GM12878 (cell line): ENCODE data around the gene FITM1. TPM values are rescaled to one million over a fixed set of nuclear protein-coding genes. Genes with fewer than 3 reads are reported as not detected.

Experiments used
- ATF7 ChIP-seq: fragments of 450-650 bp; IDR thresholded peaks from 2 replicates; pipeline ENCODE4 v1.6.1; 2016; ENCODE audit warnings: low read depth, mild to moderate bottlenecking
- CEBPB ChIP-seq, 2 experiments: fragments of 150-350 bp in 1 of 2; IDR thresholded peaks; 2 replicates each; pipeline ENCODE4 v1.6.1; 2012 to 2014; ENCODE audit warnings: low read depth in 2 of 2, low read length in 2 of 2, borderline replicate concordance in 1 of 2, inconsistent platforms in 1 of 2
- CREB1 ChIP-seq: IDR thresholded peaks from 2 replicates; pipeline ENCODE4 v1.6.1; 2012; ENCODE audit warnings: low read depth, mild to moderate bottlenecking, inconsistent platforms
- JUNB ChIP-seq: IDR thresholded peaks from 2 replicates; pipeline ENCODE4 v1.6.1; 2016; ENCODE audit warnings: antibody characterized with exemption, mild to moderate bottlenecking
- NFYB ChIP-seq: IDR thresholded peaks from 2 replicates; pipeline ENCODE4 v1.6.1; 2011; ENCODE audit warnings: low read depth, mild to moderate bottlenecking, low read length, improper control_type of control experiment, moderate library complexity; ENCODE audit not compliant: insufficient read depth
- NR2F1 ChIP-seq: fragments of 450-650 bp; conservative IDR thresholded peaks from 2 replicates; pipeline ENCODE4 v1.6.1; 2017; ENCODE audit warnings: mild to moderate bottlenecking
- PAX5 ChIP-seq: IDR thresholded peaks from 2 replicates; pipeline ENCODE4 v1.6.1; 2011; ENCODE audit warnings: low read depth, low read length, borderline replicate concordance
- POLR2A ChIP-seq: IDR thresholded peaks from 2 replicates; pipeline ENCODE4 v1.6.1; 2011; ENCODE audit warnings: low read depth, mild to moderate bottlenecking, low read length
- RUNX3 ChIP-seq: IDR thresholded peaks from 2 replicates; pipeline ENCODE4 v1.6.1; 2012; ENCODE audit warnings: low read length, inconsistent platforms
- STAT1 ChIP-seq: fragments of 450-650 bp; conservative IDR thresholded peaks from 2 replicates; pipeline ENCODE4 v1.6.1; 2014; ENCODE audit warnings: antibody characterized with exemption, mild to moderate bottlenecking
- TARDBP ChIP-seq: IDR thresholded peaks from 2 replicates; pipeline ENCODE4 v1.6.1; 2016; ENCODE audit warnings: borderline replicate concordance
- YY1 ChIP-seq: IDR thresholded peaks from 2 replicates; pipeline ENCODE4 v1.6.1; 2011; ENCODE audit warnings: low read depth, mild to moderate bottlenecking, low read length
- polyA plus RNA-seq, 11 experiments: library from polyadenylated mRNA; depleted of rRNA in 4 of 11; unstranded in 6 of 11; stranded (reverse) in 5 of 11; fragments of >200 nt; fragmentation: Nextera tagmentation in 4 of 11; fragmentation: Illumina TruSeq in 1 of 11; extraction: Ambion mirVana in 4 of 11; extraction: Trizol in 1 of 11; gene quantifications; 1 replicate in 1 of 11; 2 replicates in 10 of 11; pipeline versions ENCODE4 v1.2.1 to v1.2.3, GENCODE V29; 2011 to 2016; ENCODE audit warnings: inconsistent platforms in 2 of 11, missing spikeins in 2 of 11, low read depth in 1 of 11
- total RNA-seq, 4 experiments: library from RNA; depleted of rRNA in 3 of 4; stranded (reverse); fragments of >200 nt in 3 of 4; fragmentation: Illumina TruSeq in 1 of 4; extraction: Trizol in 1 of 4; gene quantifications; 2 replicates each; pipeline versions ENCODE4 v1.2.1 to v1.2.3, GENCODE V29; 2013 to 2021
- TF ChIP-seq, protein P1 (sequence below): IDR thresholded peaks from 2 replicates; pipeline ENCODE4 v1.6.1; 2012; ENCODE audit warnings: improper control_type of control experiment, low read depth, low read length; ENCODE audit not compliant: insufficient replicate concordance
- TF ChIP-seq, protein P2 (sequence below): fragments of 450-650 bp; IDR thresholded peaks from 2 replicates; pipeline ENCODE4 v1.6.1; 2017; ENCODE audit warnings: low read depth, mild to moderate bottlenecking, moderate library complexity
- TF ChIP-seq, protein P3 (sequence below): fragments of 450-650 bp; IDR thresholded peaks from 2 replicates; pipeline ENCODE4 v1.6.1; 2017; ENCODE audit warnings: borderline replicate concordance

FITM1 gene
- total and polyA plus RNA-seq, 10 of the 15 experiments (the other 5 are each of a cell fraction or from before 2014, with no cell fraction given) = 0.11 to 1.9 (median 0.45) TPM; not detected in 2

DNA sequence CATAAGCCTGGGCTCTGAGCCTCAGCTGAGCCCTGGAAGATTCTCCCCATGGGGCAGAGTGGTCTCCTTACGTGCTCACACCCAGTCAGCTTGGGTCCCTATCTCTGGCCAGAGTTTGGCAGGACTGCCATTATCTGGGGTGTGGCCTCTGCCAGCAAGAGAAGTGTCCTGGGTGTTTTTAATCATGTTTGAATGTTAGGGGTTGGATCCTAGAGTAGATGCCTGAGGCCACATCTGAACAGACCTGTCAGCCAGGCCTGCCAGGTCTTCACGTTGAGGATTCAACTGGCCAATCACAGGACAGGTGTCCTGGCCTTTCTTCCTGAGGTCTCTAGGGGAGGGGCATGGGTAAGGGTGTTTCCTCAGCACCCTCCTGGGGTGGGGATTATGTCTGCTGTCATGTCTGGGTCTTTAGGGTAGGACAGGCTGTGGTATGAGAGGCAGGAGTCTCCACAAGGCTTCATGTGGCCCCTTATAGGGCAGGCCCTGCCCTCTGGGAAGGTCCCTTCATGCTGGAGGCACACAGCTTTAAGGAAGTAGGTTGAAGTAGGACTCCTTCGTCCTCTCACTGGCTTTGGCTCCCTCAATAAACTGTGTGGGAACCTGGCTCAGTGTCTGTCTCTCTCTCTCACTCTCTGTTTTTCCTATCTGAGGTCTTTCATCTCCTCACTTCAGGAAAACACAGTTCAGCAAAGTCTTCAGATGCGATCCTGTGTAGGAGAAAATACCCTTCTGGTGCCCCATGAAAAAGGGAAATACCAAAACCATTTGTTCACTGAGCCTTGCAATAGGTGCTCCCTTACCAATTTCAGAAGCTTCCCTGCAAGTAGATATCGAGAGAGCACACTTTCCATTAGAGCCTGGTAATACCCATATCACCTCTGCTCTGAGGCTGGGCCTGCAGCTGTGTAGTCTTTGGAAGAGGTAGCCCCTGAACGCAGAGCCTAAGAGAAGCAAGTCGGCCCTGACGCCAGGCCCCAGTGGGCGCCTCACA, 6.7 kb upstream of the FITM1 start (continued):
- TF ChIP-seq, protein P1, sequence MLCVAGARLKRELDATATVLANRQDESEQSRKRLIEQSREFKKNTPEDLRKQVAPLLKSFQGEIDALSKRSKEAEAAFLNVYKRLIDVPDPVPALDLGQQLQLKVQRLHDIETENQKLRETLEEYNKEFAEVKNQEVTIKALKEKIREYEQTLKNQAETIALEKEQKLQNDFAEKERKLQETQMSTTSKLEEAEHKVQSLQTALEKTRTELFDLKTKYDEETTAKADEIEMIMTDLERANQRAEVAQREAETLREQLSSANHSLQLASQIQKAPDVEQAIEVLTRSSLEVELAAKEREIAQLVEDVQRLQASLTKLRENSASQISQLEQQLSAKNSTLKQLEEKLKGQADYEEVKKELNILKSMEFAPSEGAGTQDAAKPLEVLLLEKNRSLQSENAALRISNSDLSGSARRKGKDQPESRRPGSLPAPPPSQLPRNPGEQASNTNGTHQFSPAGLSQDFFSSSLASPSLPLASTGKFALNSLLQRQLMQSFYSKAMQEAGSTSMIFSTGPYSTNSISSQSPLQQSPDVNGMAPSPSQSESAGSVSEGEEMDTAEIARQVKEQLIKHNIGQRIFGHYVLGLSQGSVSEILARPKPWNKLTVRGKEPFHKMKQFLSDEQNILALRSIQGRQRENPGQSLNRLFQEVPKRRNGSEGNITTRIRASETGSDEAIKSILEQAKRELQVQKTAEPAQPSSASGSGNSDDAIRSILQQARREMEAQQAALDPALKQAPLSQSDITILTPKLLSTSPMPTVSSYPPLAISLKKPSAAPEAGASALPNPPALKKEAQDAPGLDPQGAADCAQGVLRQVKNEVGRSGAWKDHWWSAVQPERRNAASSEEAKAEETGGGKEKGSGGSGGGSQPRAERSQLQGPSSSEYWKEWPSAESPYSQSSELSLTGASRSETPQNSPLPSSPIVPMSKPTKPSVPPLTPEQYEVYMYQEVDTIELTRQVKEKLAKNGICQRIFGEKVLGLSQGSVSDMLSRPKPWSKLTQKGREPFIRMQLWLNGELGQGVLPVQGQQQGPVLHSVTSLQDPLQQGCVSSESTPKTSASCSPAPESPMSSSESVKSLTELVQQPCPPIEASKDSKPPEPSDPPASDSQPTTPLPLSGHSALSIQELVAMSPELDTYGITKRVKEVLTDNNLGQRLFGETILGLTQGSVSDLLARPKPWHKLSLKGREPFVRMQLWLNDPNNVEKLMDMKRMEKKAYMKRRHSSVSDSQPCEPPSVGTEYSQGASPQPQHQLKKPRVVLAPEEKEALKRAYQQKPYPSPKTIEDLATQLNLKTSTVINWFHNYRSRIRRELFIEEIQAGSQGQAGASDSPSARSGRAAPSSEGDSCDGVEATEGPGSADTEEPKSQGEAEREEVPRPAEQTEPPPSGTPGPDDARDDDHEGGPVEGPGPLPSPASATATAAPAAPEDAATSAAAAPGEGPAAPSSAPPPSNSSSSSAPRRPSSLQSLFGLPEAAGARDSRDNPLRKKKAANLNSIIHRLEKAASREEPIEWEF = no peak
- TF ChIP-seq, protein P2, sequence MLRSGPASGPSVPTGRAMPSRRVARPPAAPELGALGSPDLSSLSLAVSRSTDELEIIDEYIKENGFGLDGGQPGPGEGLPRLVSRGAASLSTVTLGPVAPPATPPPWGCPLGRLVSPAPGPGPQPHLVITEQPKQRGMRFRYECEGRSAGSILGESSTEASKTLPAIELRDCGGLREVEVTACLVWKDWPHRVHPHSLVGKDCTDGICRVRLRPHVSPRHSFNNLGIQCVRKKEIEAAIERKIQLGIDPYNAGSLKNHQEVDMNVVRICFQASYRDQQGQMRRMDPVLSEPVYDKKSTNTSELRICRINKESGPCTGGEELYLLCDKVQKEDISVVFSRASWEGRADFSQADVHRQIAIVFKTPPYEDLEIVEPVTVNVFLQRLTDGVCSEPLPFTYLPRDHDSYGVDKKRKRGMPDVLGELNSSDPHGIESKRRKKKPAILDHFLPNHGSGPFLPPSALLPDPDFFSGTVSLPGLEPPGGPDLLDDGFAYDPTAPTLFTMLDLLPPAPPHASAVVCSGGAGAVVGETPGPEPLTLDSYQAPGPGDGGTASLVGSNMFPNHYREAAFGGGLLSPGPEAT = peak; percentile 58; the same call in 1 of the 2 replicates
- TF ChIP-seq ATF7 = no peak
- no peak for TF ChIP-seq PAX5
- 0 out of 2 replicates have a peak, but pooled peaks have one; percentile 22 for TF ChIP-seq NFYB
- TF ChIP-seq NR2F1 = 0 out of 2 replicates have a peak, but pooled peaks have one; percentile 10
- no peak for TF ChIP-seq CEBPB (IDR thresholded peaks at IDR 0.05; ENCODE audit: borderline replicate concordance in 1 of 2, low read depth in 2 of 2, low read length in 2 of 2)
- no peak for TF ChIP-seq STAT1
- no peak for TF ChIP-seq CREB1
- TF ChIP-seq JUNB = no peak
- TF ChIP-seq, protein P3, sequence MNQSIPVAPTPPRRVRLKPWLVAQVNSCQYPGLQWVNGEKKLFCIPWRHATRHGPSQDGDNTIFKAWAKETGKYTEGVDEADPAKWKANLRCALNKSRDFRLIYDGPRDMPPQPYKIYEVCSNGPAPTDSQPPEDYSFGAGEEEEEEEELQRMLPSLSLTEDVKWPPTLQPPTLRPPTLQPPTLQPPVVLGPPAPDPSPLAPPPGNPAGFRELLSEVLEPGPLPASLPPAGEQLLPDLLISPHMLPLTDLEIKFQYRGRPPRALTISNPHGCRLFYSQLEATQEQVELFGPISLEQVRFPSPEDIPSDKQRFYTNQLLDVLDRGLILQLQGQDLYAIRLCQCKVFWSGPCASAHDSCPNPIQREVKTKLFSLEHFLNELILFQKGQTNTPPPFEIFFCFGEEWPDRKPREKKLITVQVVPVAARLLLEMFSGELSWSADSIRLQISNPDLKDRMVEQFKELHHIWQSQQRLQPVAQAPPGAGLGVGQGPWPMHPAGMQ = no peak
- peak; percentile 36; the same call in 1 of the 2 replicates for TF ChIP-seq RUNX3
- TF ChIP-seq POLR2A = peak; percentile 43; the same call in 1 of the 2 replicates
- TF ChIP-seq YY1 = no peak
- TF ChIP-seq TARDBP = 0 out of 2 replicates have a peak, but pooled peaks have one; percentile 39
- TF ChIP-seq, all 136 proteins: peak for 12
